NT2/D1 (cell line): ENCODE measurements around the gene GHDC.
"Not testable (repeated sequence)": the region's sequence is repeated elsewhere in the genome, so short reads cannot be mapped to it uniquely, and the experiment has no call there.

ENCODE experiments used
- DNase-seq: peaks from one replicate; pipeline ENCODE4 v3.0.0-alpha.2; 2011; ENCODE audit warnings: low read depth, low spot score
- H3K27me3 ChIP-seq: 2 replicates; pipeline ENCODE4 v1.6.0; 2011; ENCODE audit warnings: mild to moderate bottlenecking; ENCODE audit not compliant: insufficient read length, insufficient read depth
- H3K36me3 ChIP-seq: 2 replicates; pipeline ENCODE4 v1.6.1; 2011; ENCODE audit warnings: mild to moderate bottlenecking, low read length, mixed read lengths; ENCODE audit not compliant: insufficient read depth, insufficient read length
- H3K4me1 ChIP-seq: 2 replicates; pipeline ENCODE4 v1.5.1; 2011; ENCODE audit not compliant: insufficient read depth, insufficient read length
- H3K4me3 ChIP-seq: 2 replicates; pipeline ENCODE4 v1.5.1; 2011; ENCODE audit warnings: low read depth; ENCODE audit not compliant: insufficient read length
- H3K9ac ChIP-seq: 2 replicates; pipeline ENCODE4 v1.6.0; 2011; ENCODE audit warnings: low read depth; ENCODE audit not compliant: insufficient read length
- H3K9me3 ChIP-seq: 2 replicates; pipeline ENCODE4 v1.5.1; 2011; ENCODE audit warnings: mild to moderate bottlenecking, low read length; ENCODE audit not compliant: insufficient read depth
- SUZ12 ChIP-seq: IDR thresholded peaks from 2 replicates; pipeline ENCODE4 v1.6.1; 2011; ENCODE audit not compliant: insufficient read length, insufficient read depth; ENCODE audit errors: extremely low read depth
- YY1 ChIP-seq: IDR thresholded peaks from 2 replicates; pipeline ENCODE4 v1.6.1; 2011; ENCODE audit not compliant: insufficient read length, insufficient read depth
- ZNF274 ChIP-seq: IDR thresholded peaks from 2 replicates; pipeline ENCODE4 v1.6.1; 2011; ENCODE audit warnings: mild to moderate bottlenecking, low read depth, low read length

The GHDC gene

GRCh38 chr17:42155614-42156045 lies 38.7 kb downstream of the GHDC start:
- DNase-seq: no peak
- H3K9ac ChIP-seq: peak overlapping the region; percentile 79
- TF ChIP-seq SUZ12 (no peak), YY1 (no peak), ZNF274 (no peak)
- H3K4me3 ChIP-seq: peak overlapping the region; percentile 64
- no peaks in the 10 kb centered on the region for H3K9me3 ChIP-seq
- peaks cover 24% of the 10 kb centered on the region for H3K4me1 ChIP-seq
- H3K36me3 ChIP-seq: peaks cover 27% of the 10 kb centered on the region
- no peaks in the 10 kb centered on the region for H3K27me3 ChIP-seq

GRCh38 chr17:42153919-42154742 lies 40.2 kb downstream of the GHDC start:
- Histone ChIP-seq H3K36me3 (peaks cover 39% of the 10 kb centered on the region), H3K4me1 (peaks cover 18% of the 10 kb centered on the region), H3K9me3 (no peaks in the 10 kb centered on the region), H3K27me3 (no peaks in the 10 kb centered on the region), H3K4me3 (peak overlapping the region; percentile 77), H3K9ac (peak overlapping the region; percentile 91)
- TF ChIP-seq SUZ12 (no peak), YY1 (no peak), ZNF274 (no peak)
- no peak for DNase-seq

GRCh38 chr17:42146911-42147607 lies 47.2 kb downstream of the GHDC start:
- H3K4me3 ChIP-seq: no peak overlapping the region
- TF ChIP-seq ZNF274 (no peak), YY1 (no peak), SUZ12 (no peak)

GRCh38 chr17:42143138-42143537 lies 51.2 kb downstream of the GHDC start:
- not testable (repeated sequence) for H3K27me3 ChIP-seq, H3K4me3 ChIP-seq, DNase-seq, H3K4me1 ChIP-seq, H3K9ac ChIP-seq, H3K9me3 ChIP-seq
- peaks cover 70% of the 10 kb centered on the region for H3K36me3 ChIP-seq

More at GRCh38 chr17:42146911-42147607, 47.2 kb downstream of the GHDC start:
- Histone ChIP-seq H3K9me3 (no peaks in the 10 kb centered on the region), H3K4me1 (peaks cover 2% of the 10 kb centered on the region), H3K27me3 (no peaks in the 10 kb centered on the region), H3K36me3 (peaks cover 75% of the 10 kb centered on the region), H3K9ac (no peak overlapping the region)
- no peak for DNase-seq

- peaks cover 4% of the 10 kb centered on the region for H3K4me1 ChIP-seq
- H3K9ac ChIP-seq: no peak overlapping the region
- H3K4me3 ChIP-seq: no peak overlapping the region
- TF ChIP-seq SUZ12 (no peak), YY1 (no peak), ZNF274 (no peak)
- no peak for DNase-seq
- no peaks in the 10 kb centered on the region for H3K9me3 ChIP-seq
- H3K36me3 ChIP-seq: peaks cover 69% of the 10 kb centered on the region
- H3K27me3 ChIP-seq: no peaks in the 10 kb centered on the region
These were observed 51.9 kb downstream of the GHDC start for GRCh38 chr17:42142371-42142896.

- peaks cover 70% of the 10 kb centered on the region for H3K36me3 ChIP-seq
- H3K27me3 ChIP-seq: no peaks in the 10 kb centered on the region
- no peak for DNase-seq
- H3K4me1 ChIP-seq: peaks cover 4% of the 10 kb centered on the region
- TF ChIP-seq SUZ12 (no peak), YY1 (no peak), ZNF274 (no peak)
- no peak overlapping the region for H3K9ac ChIP-seq
- no peaks in the 10 kb centered on the region for H3K9me3 ChIP-seq
- no peak overlapping the region for H3K4me3 ChIP-seq
These were observed 52.9 kb downstream of the GHDC start for GRCh38 chr17:42141382-42141781.

GRCh38 chr17:42140690-42141089 lies 53.6 kb downstream of the GHDC start:
- not testable (repeated sequence) for H3K9me3 ChIP-seq, H3K9ac ChIP-seq, H3K27me3 ChIP-seq, H3K4me3 ChIP-seq, H3K4me1 ChIP-seq, DNase-seq
- peaks cover 71% of the 10 kb centered on the region for H3K36me3 ChIP-seq
